Neuronal stem cell (in vitro differentiated cells): ENCODE measurements around the gene DNAAF1.

Source experiments
- DNase-seq: peaks from one replicate; pipeline ENCODE4 v3.0.0-alpha.2; 2013; ENCODE audit warnings: low spot score
- H2AFZ ChIP-seq: one replicate; pipeline ENCODE4 v1.6.1; 2013; ENCODE audit warnings: mild to moderate bottlenecking, low read length, inconsistent platforms
- H2AK5ac ChIP-seq: 2 replicates; pipeline ENCODE4 v1.6.1; 2013; ENCODE audit warnings: low read depth, mild to moderate bottlenecking, inconsistent platforms, low read length, moderate library complexity, mixed read lengths
- H2BK120ac ChIP-seq: 2 replicates; pipeline ENCODE4 v1.6.1; 2013; ENCODE audit warnings: low read depth, mild to moderate bottlenecking, inconsistent platforms, low read length, moderate library complexity, mixed read lengths
- H2BK12ac ChIP-seq: one replicate; pipeline ENCODE4 v1.6.1; 2013; ENCODE audit warnings: low read length, inconsistent platforms
- H2BK15ac ChIP-seq: 2 replicates; pipeline ENCODE4 v1.6.1; 2013; ENCODE audit warnings: mild to moderate bottlenecking, low read length, inconsistent platforms, mixed read lengths
- H2BK5ac ChIP-seq: one replicate; pipeline ENCODE4 v1.6.1; 2013; ENCODE audit warnings: inconsistent platforms, mild to moderate bottlenecking, low read length, moderate library complexity
- H3K14ac ChIP-seq: one replicate; pipeline ENCODE4 v1.6.1; 2013; ENCODE audit warnings: low read length, inconsistent platforms
- H3K18ac ChIP-seq: 2 replicates; pipeline ENCODE4 v1.6.1; 2013; ENCODE audit warnings: low read length, inconsistent platforms
- H3K23ac ChIP-seq: 2 replicates; pipeline ENCODE4 v1.6.1; 2013; ENCODE audit warnings: low read depth, mild to moderate bottlenecking, mixed read lengths, low read length, inconsistent platforms; ENCODE audit not compliant: poor library complexity
- H3K27ac ChIP-seq: replicated peaks from 3 replicates; pipeline ENCODE4 v1.5.1; 2013; ENCODE audit warnings: low read length, inconsistent platforms
- H3K27me3 ChIP-seq, 3 experiments: 2 replicates each; pipeline ENCODE4 v1.6.1; 2013; ENCODE audit warnings: low read length in 3 of 3, mild to moderate bottlenecking in 2 of 3, inconsistent platforms in 1 of 3, low read depth in 1 of 3, mixed read lengths in 1 of 3, moderate library complexity in 1 of 3; ENCODE audit not compliant: control insufficient read depth in 3 of 3, insufficient read depth in 3 of 3
- H3K36me3 ChIP-seq, 2 donors: replicated peaks in 1 of 2; 2 replicates each; pipeline ENCODE4 v1.6.1; 2013; ENCODE audit warnings: low read length in 2 of 2; ENCODE audit not compliant: control insufficient read depth in 2 of 2, insufficient read depth in 2 of 2
- H3K4ac ChIP-seq: 2 replicates; pipeline ENCODE4 v1.6.1; 2013; ENCODE audit warnings: inconsistent platforms, mild to moderate bottlenecking, low read length, moderate library complexity
- H3K4me1 ChIP-seq, 2 donors: 1 replicate in 1 of 2; 2 replicates in 1 of 2; pipeline ENCODE4 v1.6.1; 2013; ENCODE audit warnings: low read length in 2 of 2, low read depth in 1 of 2; ENCODE audit not compliant: control insufficient read depth in 2 of 2, insufficient read depth in 1 of 2
- H3K4me2 ChIP-seq: one replicate; pipeline ENCODE4 v1.6.1; 2013; ENCODE audit warnings: mild to moderate bottlenecking, low read length, inconsistent platforms; ENCODE audit not compliant: insufficient read depth, poor library complexity, severe bottlenecking
- H3K4me3 ChIP-seq, 2 donors: 2 replicates each; pipeline ENCODE4 v1.5.1; 2013; ENCODE audit warnings: low read length in 2 of 2, mild to moderate bottlenecking in 2 of 2, inconsistent platforms in 1 of 2, moderate library complexity in 1 of 2
- H3K79me1 ChIP-seq: one replicate; pipeline ENCODE4 v1.6.1; 2013; ENCODE audit warnings: low read depth, mild to moderate bottlenecking, inconsistent platforms, low read length, moderate library complexity
- H3K9ac ChIP-seq: one replicate; pipeline ENCODE4 v1.6.1; 2013; ENCODE audit warnings: mild to moderate bottlenecking, low read depth, low read length, inconsistent platforms; ENCODE audit not compliant: poor library complexity
- H3K9me3 ChIP-seq, 2 donors: replicated peaks in 1 of 2; 2 replicates each; pipeline versions ENCODE3 to v1.6.1; 2013; ENCODE audit warnings: low read length in 2 of 2, mild to moderate bottlenecking in 2 of 2, inconsistent platforms in 1 of 2, low read depth in 1 of 2, mixed read lengths in 1 of 2, moderate library complexity in 1 of 2; ENCODE audit not compliant: control insufficient read depth in 2 of 2, insufficient read depth in 1 of 2
- H4K8ac ChIP-seq: one replicate; pipeline ENCODE4 v1.6.1; 2013; ENCODE audit warnings: low read depth, mild to moderate bottlenecking, inconsistent platforms, low read length, moderate library complexity
- H4K91ac ChIP-seq: one replicate; pipeline ENCODE4 v1.6.1; 2013; ENCODE audit warnings: low read length, low read depth, mild to moderate bottlenecking, inconsistent platforms; ENCODE audit not compliant: poor library complexity
- WGBS, 2 donors: extraction: QIAGEN DNeasy Blood & Tissue Kit; methylation state at CpG; one replicate each; pipeline ENCODE4 v1.1.7; 2013; ENCODE audit warnings: missing lambda C conversion rate in 2 of 2, mixed read lengths in 1 of 2; ENCODE audit not compliant: insufficient read length in 2 of 2, insufficient replicate concordance in 1 of 2; ENCODE audit errors: extremely low coverage in 2 of 2; 5-methylcytosine and 5-hydroxymethylcytosine counted together

Gene DNAAF1

GRCh38 chr16:84166796-84167695 is 21.9 kb downstream of the DNAAF1 start:
- H3K79me1 ChIP-seq = no peaks in the 10 kb centered on the region
- H3K27ac ChIP-seq = no peak overlapping the region
- H4K8ac ChIP-seq = no peak overlapping the region
- H3K23ac ChIP-seq = no peak overlapping the region
- no peaks in the 10 kb centered on the region for H3K9me3 ChIP-seq
- H3K4ac ChIP-seq = no peak overlapping the region
- no CpG with 5 or more reads among the region's 13 CpGs for WGBS, 2 donors
- H3K27me3 ChIP-seq = peaks cover 0 to 7% (median 0%) of the 10 kb centered on the region in 3 experiments
- H3K14ac ChIP-seq = no peak overlapping the region
- H2AFZ ChIP-seq = no peak overlapping the region
- H3K9ac ChIP-seq = no peak overlapping the region
- no peaks in the 10 kb centered on the region for H3K36me3 ChIP-seq
- peak overlapping the region; percentile 18 for H3K4me2 ChIP-seq
- H3K18ac ChIP-seq = peak overlapping the region; percentile 19
- H3K4me3 ChIP-seq = no peak overlapping the region
- no peak overlapping the region for H2BK120ac ChIP-seq
- no peak overlapping the region for H2AK5ac ChIP-seq
- H2BK5ac ChIP-seq = peak overlapping the region; percentile 11
- no peak for DNase-seq
- no peak overlapping the region for H4K91ac ChIP-seq
- no peak overlapping the region for H2BK15ac ChIP-seq
- no peaks in the 10 kb centered on the region for H3K4me1 ChIP-seq
- H2BK12ac ChIP-seq = no peak overlapping the region

- no peak overlapping the region for H2BK15ac ChIP-seq
- H3K79me1 ChIP-seq = no peaks in the 10 kb centered on the region
- peaks cover 0 to 2% (median 0%) of the 10 kb centered on the region in 3 experiments for H3K27me3 ChIP-seq
- H3K36me3 ChIP-seq = no peaks in the 10 kb centered on the region
- H2AK5ac ChIP-seq = peak overlapping the region; percentile 88
- H3K23ac ChIP-seq = no peak overlapping the region
- H3K27ac ChIP-seq = no peak overlapping the region
- no peak overlapping the region for H3K4me3 ChIP-seq
- no CpG with 5 or more reads among the region's 11 CpGs for WGBS, 2 donors
- H2AFZ ChIP-seq = peak overlapping the region; percentile 22
- H2BK5ac ChIP-seq = no peak overlapping the region
- H3K4me1 ChIP-seq = no peaks in the 10 kb centered on the region
- no peak overlapping the region for H2BK12ac ChIP-seq
- H3K14ac ChIP-seq = no peak overlapping the region
- no peak overlapping the region for H3K4me2 ChIP-seq
- no peak overlapping the region for H4K8ac ChIP-seq
- H2BK120ac ChIP-seq = no peak overlapping the region
- no peak overlapping the region for H3K4ac ChIP-seq
- no peak for DNase-seq
- H3K9me3 ChIP-seq = no peaks in the 10 kb centered on the region
- no peak overlapping the region for H4K91ac ChIP-seq
- H3K18ac ChIP-seq = no peak overlapping the region
- H3K9ac ChIP-seq = no peak overlapping the region
These were observed 24.7 kb downstream of the DNAAF1 start for GRCh38 chr16:84169765-84170310.

- Histone ChIP-seq H3K79me1 (peaks cover 3% of the 10 kb centered on the region), H2BK5ac (no peak overlapping the region), H4K91ac (no peak overlapping the region), H3K4me1 (peaks cover 0 to 15% of the 10 kb centered on the region in 2 donors), H2AFZ (no peak overlapping the region), H3K9ac (no peak overlapping the region), H3K4ac (no peak overlapping the region), H3K18ac (no peak overlapping the region), H2BK12ac (no peak overlapping the region), H2BK120ac (no peak overlapping the region), H3K14ac (no peak overlapping the region), H3K4me3 (no peak overlapping the region), H2BK15ac (no peak overlapping the region), H3K9me3 (no peaks in the 10 kb centered on the region), H2AK5ac (no peak overlapping the region), H3K27ac (no peak overlapping the region), H3K27me3 (no peaks in the 10 kb centered on the region), H3K36me3 (peaks cover 9 to 20% of the 10 kb centered on the region in 2 donors), H3K23ac (no peak overlapping the region), H3K4me2 (no peak overlapping the region), H4K8ac (no peak overlapping the region)
- DNase-seq = no peak
- no CpG with 5 or more reads among the region's 11 CpGs for WGBS, 2 donors
These were observed 29.3 kb downstream of the DNAAF1 start for GRCh38 chr16:84174396-84174795.

- H2AK5ac ChIP-seq = no peak overlapping the region
- no peak overlapping the region for H3K14ac ChIP-seq
- H4K8ac ChIP-seq = no peak overlapping the region
- no peaks in the 10 kb centered on the region for H3K27me3 ChIP-seq
- peak overlapping the region; percentile 4 for H3K18ac ChIP-seq
- H3K4ac ChIP-seq = no peak overlapping the region
- no peaks in the 10 kb centered on the region for H3K9me3 ChIP-seq
- no peak overlapping the region for H2BK120ac ChIP-seq
- peaks cover 0 to 15% of the 10 kb centered on the region in 2 donors for H3K4me1 ChIP-seq
- no peak overlapping the region for H2BK12ac ChIP-seq
- no peak overlapping the region for H3K9ac ChIP-seq
- no peak overlapping the region for H2BK15ac ChIP-seq
- H3K4me2 ChIP-seq = no peak overlapping the region
- no peak overlapping the region for H3K4me3 ChIP-seq
- H3K23ac ChIP-seq = no peak overlapping the region
- no peak overlapping the region for H3K27ac ChIP-seq
- H2AFZ ChIP-seq = peak overlapping the region; percentile 31
- WGBS, 2 donors = no CpG with 5 or more reads among the region's 10 CpGs
- H3K36me3 ChIP-seq = peaks cover 14 to 31% of the 10 kb centered on the region in 2 donors
- no peak overlapping the region for H2BK5ac ChIP-seq
- peaks cover 3% of the 10 kb centered on the region for H3K79me1 ChIP-seq
- peak; percentile 40 for DNase-seq
- no peak overlapping the region for H4K91ac ChIP-seq
These were observed 30.4 kb downstream of the DNAAF1 start for GRCh38 chr16:84175350-84176081.
